Keratinocyte (primary cell): Measurements from ENCODE around the gene GALNT3.

Source experiments
- EZH2 ChIP-seq: IDR thresholded peaks from one replicate; pipeline ENCODE4 v1.6.1; 2012; ENCODE audit warnings: inconsistent platforms, mild to moderate bottlenecking, low read length, moderate library complexity
- TF ChIP-seq, protein P1 (sequence below), 3 experiments: IDR thresholded peaks in 1 of 3; conservative IDR thresholded peaks in 1 of 3; optimal IDR thresholded peaks in 1 of 3; 2 replicates in 2 of 3; 3 replicates in 1 of 3; pipeline versions ENCODE3 to v1.5.1; 2011; ENCODE audit warnings: low read length in 3 of 3, mild to moderate bottlenecking in 3 of 3, moderate library complexity in 2 of 3, control low read depth in 1 of 3, inconsistent platforms in 1 of 3; ENCODE audit not compliant: insufficient read depth in 2 of 3; ENCODE audit errors: extremely low read depth in 1 of 3

DNA sequence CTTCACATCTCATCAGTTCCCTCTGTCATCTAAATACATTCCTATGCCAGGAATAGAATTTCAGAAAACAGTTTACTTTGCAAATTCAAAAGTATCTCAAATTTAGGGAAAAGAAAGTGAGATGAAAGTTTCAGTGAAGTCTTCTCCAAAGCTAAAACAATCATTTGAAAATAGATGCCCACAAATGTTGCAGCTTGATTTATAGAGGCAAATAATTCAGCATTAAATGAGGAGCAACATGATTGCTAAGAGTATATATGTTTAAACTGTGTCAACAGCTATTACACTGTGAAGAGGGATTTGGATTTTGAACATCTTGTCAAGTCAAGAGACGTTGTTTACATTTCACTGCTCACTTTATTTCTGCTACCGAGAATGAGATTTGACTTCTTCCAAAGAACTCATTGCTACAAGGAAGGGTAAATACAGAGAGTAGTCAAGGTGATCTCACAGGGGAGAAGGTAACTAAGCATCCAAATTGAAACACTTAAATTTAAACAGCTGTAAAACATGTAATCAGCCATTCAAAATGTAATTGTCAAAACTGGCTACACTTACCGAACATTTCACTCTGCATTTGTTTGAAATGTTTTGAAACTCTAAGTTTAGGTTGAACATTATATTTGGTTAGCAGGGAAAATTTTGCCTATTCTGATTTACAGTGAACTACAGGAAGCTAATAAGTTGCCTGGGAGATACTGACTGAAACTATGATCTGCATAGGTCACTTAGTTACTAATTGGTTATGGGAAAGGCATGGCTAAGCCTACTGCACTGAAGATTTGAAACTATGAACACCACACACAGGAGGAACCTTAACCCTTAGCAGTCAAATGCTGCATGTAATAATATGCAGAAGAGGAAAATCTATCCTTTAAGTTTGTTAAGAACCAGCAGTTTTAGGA, 33.2 kb upstream of the GALNT3 start:
- TF ChIP-seq, protein P1, sequence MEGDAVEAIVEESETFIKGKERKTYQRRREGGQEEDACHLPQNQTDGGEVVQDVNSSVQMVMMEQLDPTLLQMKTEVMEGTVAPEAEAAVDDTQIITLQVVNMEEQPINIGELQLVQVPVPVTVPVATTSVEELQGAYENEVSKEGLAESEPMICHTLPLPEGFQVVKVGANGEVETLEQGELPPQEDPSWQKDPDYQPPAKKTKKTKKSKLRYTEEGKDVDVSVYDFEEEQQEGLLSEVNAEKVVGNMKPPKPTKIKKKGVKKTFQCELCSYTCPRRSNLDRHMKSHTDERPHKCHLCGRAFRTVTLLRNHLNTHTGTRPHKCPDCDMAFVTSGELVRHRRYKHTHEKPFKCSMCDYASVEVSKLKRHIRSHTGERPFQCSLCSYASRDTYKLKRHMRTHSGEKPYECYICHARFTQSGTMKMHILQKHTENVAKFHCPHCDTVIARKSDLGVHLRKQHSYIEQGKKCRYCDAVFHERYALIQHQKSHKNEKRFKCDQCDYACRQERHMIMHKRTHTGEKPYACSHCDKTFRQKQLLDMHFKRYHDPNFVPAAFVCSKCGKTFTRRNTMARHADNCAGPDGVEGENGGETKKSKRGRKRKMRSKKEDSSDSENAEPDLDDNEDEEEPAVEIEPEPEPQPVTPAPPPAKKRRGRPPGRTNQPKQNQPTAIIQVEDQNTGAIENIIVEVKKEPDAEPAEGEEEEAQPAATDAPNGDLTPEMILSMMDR (optimal IDR thresholded peaks at IDR 0.05 in 1 of 3, IDR thresholded peaks at IDR 0.05 in 1 of 3, conservative IDR thresholded peaks at IDR 0.05 in 1 of 3; ENCODE audit: extremely low read depth in 1 of 3, insufficient read depth in 2 of 3, low read length in 3 of 3): no peak
- TF ChIP-seq EZH2: no peak
